Activated effector memory CD4-positive, alpha-beta T cell treated with anti-CD3 and anti-CD28 coated beads, Interleukin-2, amount 50 U/mL, for 16 hours (primary cell): Measurements from ENCODE around the gene DPH1.
A peak's percentile ranks its signal among the peaks of the same experiment; 100 is the strongest.

Experiments
- DNase-seq: peaks from one replicate; pipeline ENCODE4 v3.0.0-alpha.2; 2020

DPH1 gene

GRCh38 chr17:2062571-2063183, 32.7 kb downstream of the DPH1 start:
- no peak for DNase-seq

- no peak for DNase-seq
These were observed 33.6 kb downstream of the DPH1 start for GRCh38 chr17:2063261-2064146.

GRCh38 chr17:2064147-2064489, 34.2 kb downstream of the DPH1 start:
- DNase-seq, result no peak

GRCh38 chr17:2064520-2064971, 34.6 kb downstream of the DPH1 start:
- DNase-seq, result no peak

- peak; percentile 84 for DNase-seq
These were observed 35.2 kb downstream of the DPH1 start for GRCh38 chr17:2064980-2065785.

- DNase-seq, result no peak
These were observed 36.0 kb downstream of the DPH1 start for GRCh38 chr17:2065949-2066400.

GRCh38 chr17:2067048-2067561, 37.2 kb downstream of the DPH1 start:
- no peak for DNase-seq

- no peak for DNase-seq
These were observed 37.7 kb downstream of the DPH1 start for GRCh38 chr17:2067608-2068024.

- no peak for DNase-seq
These were observed 38.1 kb downstream of the DPH1 start for GRCh38 chr17:2068031-2068518.

GRCh38 chr17:2068519-2069051, 38.6 kb downstream of the DPH1 start:
- DNase-seq, result no peak

GRCh38 chr17:2070241-2071023, 40.5 kb downstream of the DPH1 start:
- DNase-seq, result peak; percentile 85

- DNase-seq, result no peak
These were observed 41.1 kb downstream of the DPH1 start for GRCh38 chr17:2071024-2071385.

GRCh38 chr17:2071455-2072281, 41.7 kb downstream of the DPH1 start:
- DNase-seq, result no peak

- no peak for DNase-seq
These were observed 45.0 kb downstream of the DPH1 start for GRCh38 chr17:2074919-2075318.

- no peak for DNase-seq
These were observed 45.6 kb downstream of the DPH1 start for GRCh38 chr17:2075336-2076086.

- no peak for DNase-seq
These were observed 46.4 kb downstream of the DPH1 start for GRCh38 chr17:2076087-2076984.

- no peak for DNase-seq
These were observed 47.1 kb downstream of the DPH1 start for GRCh38 chr17:2077040-2077439.

GRCh38 chr17:2081564-2081963, 51.6 kb downstream of the DPH1 start:
- DNase-seq, result no peak
